T-helper 22 cell (primary cell): Measurements from ENCODE around the gene LRBA.
"Not testable (repeated sequence)": the region's sequence is repeated elsewhere in the genome, so short reads cannot be mapped to it uniquely, and the experiment has no call there.

Experiments used
- DNase-seq: peaks from one replicate; pipeline ENCODE4 v3.0.0-alpha.2; 2020; ENCODE audit warnings: low read depth

Gene LRBA

GRCh38 chr4:150940123-150940522 is 75.0 kb downstream of the LRBA start:
- no peak for DNase-seq

- DNase-seq = no peak
These were observed 75.6 kb downstream of the LRBA start for GRCh38 chr4:150939530-150939929.

GRCh38 chr4:150938873-150939499 is 76.1 kb downstream of the LRBA start:
- DNase-seq = no peak

GRCh38 chr4:150938417-150938816 is 76.7 kb downstream of the LRBA start:
- DNase-seq = no peak

- no peak for DNase-seq
These were observed 81.1 kb downstream of the LRBA start for GRCh38 chr4:150934022-150934421.

GRCh38 chr4:150931796-150932195 is 83.3 kb downstream of the LRBA start:
- no peak for DNase-seq

- DNase-seq = no peak
These were observed 84.1 kb downstream of the LRBA start for GRCh38 chr4:150931005-150931404.

GRCh38 chr4:150923945-150924344 is 91.1 kb downstream of the LRBA start:
- DNase-seq = no peak

GRCh38 chr4:150921486-150921885 is 93.6 kb downstream of the LRBA start:
- DNase-seq = not testable (repeated sequence)

DNA sequence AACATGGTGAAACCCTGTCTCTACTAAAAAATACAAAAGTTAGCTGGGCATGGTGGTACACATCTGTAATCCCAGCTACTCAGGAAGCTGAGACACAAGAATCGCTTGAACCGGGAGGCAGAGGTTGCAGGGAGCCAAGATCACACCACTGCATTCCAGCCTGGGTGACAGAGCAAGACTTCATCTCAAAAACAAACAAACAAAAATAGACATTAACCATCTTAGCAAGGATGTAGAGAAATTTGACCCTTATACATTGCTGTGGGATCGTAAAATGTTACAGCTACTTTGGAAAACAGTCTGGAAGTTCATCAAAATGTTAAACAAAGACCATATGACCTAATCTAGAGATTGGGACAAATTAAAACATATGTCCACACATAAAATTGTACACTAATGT is 96.5 kb downstream of the LRBA start:
- not testable (repeated sequence) for DNase-seq

GRCh38 chr4:150911326-150911725 is 103.8 kb downstream of the LRBA start:
- no peak for DNase-seq

- no peak for DNase-seq
These were observed 106.0 kb downstream of the LRBA start for GRCh38 chr4:150909116-150909515.

GRCh38 chr4:150906987-150907633 is 108.0 kb downstream of the LRBA start:
- DNase-seq = no peak

DNA sequence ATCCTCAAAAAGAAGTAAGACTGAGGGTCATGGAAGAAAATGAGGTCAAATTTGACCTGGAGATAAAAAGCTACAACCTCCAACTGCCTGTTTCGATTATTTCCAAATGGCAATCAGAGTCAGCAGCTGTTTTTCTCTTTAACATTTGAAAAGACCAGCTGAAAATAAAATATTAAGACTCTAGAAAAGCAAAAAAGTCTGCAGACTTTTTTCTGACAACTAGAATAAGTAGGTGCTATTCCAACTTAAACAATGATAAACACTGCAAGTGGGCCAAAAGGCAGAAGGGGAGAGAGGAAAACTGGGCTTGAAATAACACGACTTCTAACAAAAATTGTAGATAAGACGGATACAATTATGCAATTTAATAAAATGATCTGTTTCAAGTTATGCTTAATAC is 110.4 kb downstream of the LRBA start:
- DNase-seq = no peak

- DNase-seq = no peak
These were observed 111.5 kb downstream of the LRBA start for GRCh38 chr4:150903603-150904002.

GRCh38 chr4:150896497-150896896 is 118.6 kb downstream of the LRBA start:
- no peak for DNase-seq

GRCh38 chr4:150890246-150890645 is 124.8 kb downstream of the LRBA start:
- DNase-seq = no peak

DNA sequence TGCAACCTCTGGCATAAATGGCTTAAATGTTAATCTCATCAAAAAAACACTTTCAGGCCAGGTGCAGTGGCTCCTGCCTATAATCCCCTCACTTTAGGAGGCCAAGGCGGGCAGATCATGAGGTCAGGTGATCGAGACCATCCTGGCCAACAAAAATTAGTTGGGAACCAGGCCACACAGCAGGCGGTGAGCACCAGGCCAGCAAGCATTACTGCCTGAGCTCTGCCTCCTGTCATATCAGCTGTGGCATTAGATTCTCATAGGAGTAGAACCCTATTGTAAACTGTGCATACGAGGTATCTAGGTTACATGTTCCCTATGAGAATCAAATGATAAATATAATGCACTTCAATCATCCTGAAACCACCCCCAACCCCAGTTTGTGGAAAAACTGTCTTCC is 125.8 kb downstream of the LRBA start:
- no peak for DNase-seq

GRCh38 chr4:150888625-150889024 is 126.5 kb downstream of the LRBA start:
- no peak for DNase-seq

DNA sequence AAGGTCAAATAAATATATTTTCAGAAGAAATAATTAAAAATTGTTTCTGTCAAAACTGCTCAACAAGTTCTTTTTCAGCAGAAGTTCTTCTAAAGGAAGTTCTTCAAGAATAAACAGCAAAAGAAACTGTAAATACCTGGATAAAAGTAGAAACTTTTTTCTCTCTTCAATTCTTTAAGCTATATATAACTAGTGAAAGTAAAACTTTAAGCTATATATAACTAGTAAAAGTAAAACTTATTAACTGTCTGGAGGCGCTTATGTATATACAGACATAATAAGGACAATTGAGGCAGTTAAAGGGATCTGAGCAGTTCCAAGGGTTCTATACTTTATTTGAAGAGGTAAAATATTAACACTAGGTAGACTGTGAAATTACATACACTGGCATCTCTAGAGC is 126.9 kb downstream of the LRBA start:
- DNase-seq = no peak

DNA sequence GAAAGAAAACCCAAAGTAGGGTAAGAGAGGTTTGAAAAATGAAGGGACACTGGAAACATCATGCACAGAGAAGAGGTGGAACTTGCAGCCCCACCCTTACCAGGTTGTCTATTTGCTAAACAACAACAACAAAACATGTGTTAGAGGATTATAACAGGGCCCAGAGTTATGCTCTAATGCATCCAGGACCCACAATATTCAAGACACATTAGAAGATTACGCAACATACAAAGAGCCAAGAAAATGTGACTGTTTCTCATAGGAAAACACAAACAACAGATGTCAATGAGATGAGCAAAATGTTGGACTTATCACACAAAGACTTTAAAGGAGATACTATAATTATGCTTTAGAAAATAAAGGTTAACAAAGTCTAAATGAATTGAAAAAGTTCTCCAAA is 128.5 kb downstream of the LRBA start:
- DNase-seq = no peak

DNA sequence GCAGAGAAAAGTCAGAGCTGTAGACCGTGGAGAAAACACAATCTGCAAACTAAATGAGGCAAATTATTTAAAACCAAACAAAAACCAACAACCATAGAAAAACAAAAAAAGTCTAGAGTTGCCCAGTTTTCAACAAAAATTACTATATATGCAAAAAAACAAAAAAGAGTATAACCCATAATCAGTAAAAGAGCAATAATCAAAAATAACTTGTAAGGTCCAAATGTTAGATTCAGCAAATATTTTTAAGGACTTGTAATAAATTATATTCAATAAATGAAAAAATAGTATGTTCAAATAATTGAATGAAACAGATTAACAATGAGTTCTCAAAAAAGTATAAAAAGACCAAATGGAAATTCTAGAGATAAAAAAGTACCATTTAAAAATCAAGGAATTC is 130.5 kb downstream of the LRBA start:
- DNase-seq = no peak

GRCh38 chr4:150875367-150875766 is 139.7 kb downstream of the LRBA start:
- DNase-seq = no peak
